Fibroblast of lung (primary cell): Measurements from ENCODE around the gene COA1.

Source experiments
- CTCF ChIP-seq, 2 donors: IDR thresholded peaks in 1 of 2; conservative IDR thresholded peaks in 1 of 2; 1 replicate in 1 of 2; 2 replicates in 1 of 2; pipeline ENCODE4 v1.5.1; 2011 to 2012; ENCODE audit warnings: low read length in 2 of 2, control low read depth in 1 of 2, inconsistent platforms in 1 of 2, low read depth in 1 of 2, mild to moderate bottlenecking in 1 of 2
- EZH2 ChIP-seq: IDR thresholded peaks from 2 replicates; pipeline ENCODE4 v1.5.1; 2012; ENCODE audit warnings: low read length, control low read depth, mild to moderate bottlenecking; ENCODE audit errors: missing control alignments

- no peak for TF ChIP-seq EZH2
- no peak for TF ChIP-seq CTCF (conservative IDR thresholded peaks at IDR 0.05 in 1 of 2, IDR thresholded peaks at IDR 0.05 in 1 of 2; ENCODE audit: low read depth in 1 of 2, low read length in 2 of 2)
These were observed 89.3 kb downstream of the COA1 start for GRCh38 chr7:43639858-43640491.
